ENCODE measurements around the gene L1CAM.

L1CAM gene, protein sequence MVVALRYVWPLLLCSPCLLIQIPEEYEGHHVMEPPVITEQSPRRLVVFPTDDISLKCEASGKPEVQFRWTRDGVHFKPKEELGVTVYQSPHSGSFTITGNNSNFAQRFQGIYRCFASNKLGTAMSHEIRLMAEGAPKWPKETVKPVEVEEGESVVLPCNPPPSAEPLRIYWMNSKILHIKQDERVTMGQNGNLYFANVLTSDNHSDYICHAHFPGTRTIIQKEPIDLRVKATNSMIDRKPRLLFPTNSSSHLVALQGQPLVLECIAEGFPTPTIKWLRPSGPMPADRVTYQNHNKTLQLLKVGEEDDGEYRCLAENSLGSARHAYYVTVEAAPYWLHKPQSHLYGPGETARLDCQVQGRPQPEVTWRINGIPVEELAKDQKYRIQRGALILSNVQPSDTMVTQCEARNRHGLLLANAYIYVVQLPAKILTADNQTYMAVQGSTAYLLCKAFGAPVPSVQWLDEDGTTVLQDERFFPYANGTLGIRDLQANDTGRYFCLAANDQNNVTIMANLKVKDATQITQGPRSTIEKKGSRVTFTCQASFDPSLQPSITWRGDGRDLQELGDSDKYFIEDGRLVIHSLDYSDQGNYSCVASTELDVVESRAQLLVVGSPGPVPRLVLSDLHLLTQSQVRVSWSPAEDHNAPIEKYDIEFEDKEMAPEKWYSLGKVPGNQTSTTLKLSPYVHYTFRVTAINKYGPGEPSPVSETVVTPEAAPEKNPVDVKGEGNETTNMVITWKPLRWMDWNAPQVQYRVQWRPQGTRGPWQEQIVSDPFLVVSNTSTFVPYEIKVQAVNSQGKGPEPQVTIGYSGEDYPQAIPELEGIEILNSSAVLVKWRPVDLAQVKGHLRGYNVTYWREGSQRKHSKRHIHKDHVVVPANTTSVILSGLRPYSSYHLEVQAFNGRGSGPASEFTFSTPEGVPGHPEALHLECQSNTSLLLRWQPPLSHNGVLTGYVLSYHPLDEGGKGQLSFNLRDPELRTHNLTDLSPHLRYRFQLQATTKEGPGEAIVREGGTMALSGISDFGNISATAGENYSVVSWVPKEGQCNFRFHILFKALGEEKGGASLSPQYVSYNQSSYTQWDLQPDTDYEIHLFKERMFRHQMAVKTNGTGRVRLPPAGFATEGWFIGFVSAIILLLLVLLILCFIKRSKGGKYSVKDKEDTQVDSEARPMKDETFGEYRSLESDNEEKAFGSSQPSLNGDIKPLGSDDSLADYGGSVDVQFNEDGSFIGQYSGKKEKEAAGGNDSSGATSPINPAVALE

DNA sequence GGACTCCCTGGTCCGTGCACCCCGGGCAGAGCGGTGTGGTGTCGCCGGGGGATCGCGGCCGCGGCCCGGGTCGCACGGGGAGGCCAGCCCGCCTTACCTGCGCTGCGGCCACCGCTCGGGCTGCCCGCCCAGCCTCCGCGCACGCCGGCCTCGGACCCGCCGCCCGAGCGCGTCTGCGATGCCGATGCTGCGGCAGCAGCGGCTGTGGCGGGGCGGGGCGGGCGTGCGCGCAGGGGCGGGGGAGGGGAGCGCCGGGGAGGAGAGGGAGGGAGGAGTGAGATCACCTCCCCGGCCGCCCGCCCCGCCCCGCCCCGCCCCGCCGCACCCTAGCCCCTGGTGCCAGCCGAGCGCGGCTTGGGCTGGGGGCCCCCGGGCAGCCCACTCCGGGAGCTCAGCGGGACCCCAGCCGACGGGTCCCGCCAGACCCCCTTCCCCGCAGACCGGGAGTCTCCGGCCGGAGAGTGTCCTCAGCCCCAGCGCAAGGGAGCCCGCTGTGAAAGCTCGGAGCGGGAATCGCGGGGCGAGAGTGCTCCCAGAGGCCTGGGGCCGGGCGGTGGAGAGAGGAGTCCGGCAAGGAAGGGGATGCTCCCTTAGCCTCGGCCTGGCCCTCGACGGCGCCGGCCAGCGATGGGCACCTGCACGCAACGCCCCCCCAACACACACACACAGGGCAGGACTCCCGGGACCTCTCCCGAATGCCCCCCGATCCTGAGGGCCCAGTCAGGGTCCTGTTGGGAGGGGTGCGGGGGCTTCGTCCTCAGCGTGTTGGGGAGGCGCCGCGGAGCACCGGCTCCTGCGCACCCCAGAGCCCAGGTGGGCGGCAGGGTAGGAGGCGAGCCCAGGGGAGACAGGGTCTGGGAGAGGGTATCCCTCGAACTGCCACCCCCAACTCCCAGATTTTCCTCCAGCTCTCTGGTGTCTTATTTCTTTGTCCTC, at the start of gene L1CAM:
L1CAM (minus strand) TSS at position 206 of the 936 bp plus-strand sequence. CDS start 10,337 bp downstream, outside the sequence.
- DNase-seq = peak; percentile 69

DNA sequence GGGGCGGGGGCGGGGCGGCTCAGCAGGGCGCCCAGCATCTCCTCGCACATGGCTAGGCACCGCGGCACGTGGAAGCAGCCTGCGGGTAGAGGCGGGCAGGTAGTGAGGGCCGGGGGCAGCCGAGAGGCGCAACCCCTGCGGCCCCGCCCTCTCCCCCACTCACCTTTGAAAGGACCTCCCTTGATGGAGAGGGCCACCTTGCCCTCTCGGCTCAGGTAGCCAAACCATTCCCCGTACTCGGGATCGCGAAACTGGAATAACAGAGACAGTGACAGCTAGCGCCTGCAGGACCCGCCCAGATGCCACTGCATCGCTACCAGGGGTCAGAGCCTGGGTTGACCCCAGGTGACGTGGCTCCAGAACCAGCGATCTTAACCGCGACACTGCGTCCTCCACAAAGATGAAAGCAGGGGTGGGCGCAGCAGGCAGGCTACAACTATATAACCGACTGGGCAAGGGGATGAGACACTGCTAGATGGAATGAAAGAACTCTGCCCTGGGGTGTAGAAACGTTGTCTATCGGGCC, 49.4 kb upstream of the L1CAM start:
- no peak for DNase-seq

DNA sequence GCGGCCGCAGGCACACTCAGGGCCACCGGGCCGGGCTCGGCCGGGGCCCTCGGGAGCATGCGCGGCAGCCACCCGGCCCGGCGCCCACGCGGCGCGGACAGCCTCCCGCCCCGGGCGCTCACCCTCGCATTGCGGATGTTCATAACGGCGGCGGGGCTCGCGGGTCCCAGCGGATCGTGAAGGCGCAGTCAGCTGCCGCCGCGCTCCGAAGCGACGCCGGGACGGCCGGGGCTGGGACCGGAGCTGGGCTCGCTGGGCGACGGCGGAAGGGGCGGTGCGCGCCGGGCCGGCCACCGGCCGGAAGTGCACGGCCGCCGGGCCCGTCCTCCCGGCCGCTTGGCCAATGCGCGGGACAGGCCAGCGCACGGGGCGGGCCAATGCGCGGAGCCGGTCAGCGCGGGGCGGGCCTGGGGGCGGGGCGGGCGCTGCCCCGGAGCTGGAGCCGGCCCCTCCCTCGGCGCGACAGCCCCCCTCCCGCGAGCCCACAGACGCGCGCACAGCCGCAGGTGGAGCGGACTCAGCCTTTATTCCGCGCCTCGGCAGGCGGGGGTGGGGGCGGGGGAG, 48.9 kb upstream of the L1CAM start, which contains the start of gene NAA10:
NAA10 (minus strand) TSS at position 276 of the 564 bp plus-strand sequence; CDS start at position 143, 133 bp downstream.
- DNase-seq = peak; percentile 86

DNA sequence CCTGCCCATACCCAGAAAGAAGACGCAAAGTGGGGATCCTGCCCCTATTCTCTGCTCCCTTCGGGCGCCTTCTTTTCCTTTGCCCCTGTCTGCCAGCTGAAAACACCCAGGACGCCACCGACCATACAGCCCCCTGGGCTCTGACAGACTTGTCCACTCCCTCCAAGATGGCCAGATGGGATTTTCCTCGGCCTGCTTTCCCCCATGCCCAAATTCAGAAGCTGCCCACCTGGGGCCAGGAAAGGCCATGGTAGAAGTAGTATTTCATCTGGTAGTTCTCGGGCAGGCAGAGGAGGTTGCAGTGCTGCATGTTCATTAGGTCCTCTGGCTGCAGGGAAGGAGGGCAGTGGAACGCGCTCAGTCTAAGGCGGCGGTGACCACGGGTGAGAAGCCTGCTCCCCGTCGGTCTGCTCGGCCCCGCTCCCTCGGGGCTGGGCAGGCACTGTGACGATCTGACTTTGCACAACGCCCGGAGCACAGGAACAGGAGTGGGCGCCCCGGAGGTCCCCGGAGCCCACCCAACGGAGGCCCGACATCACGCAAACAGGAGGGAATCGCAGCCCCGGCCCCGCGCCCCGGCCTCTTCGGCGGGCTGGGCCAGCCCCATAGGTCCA, 48.3 kb upstream of the L1CAM start:
- no peak for DNase-seq

DNA sequence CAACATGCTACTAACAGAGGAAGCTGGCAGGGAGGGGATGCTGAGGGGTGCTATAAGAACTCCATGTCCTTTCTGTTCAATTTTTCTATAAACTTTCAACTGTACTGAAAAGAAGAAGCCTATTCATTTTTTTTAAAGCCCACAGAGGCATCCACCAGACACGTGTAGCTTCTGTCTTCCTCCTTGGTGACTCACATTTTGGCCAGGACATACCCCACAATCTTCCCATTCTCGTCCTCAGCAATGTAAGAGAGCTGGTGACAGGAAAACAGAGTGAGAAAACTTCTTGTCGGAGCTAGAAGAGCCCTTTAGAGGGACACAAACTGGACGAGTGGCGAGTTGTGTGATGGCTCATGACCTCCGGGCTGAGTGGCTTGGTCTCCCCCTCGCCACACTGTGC, 47.8 kb upstream of the L1CAM start:
- no peak for DNase-seq

DNA sequence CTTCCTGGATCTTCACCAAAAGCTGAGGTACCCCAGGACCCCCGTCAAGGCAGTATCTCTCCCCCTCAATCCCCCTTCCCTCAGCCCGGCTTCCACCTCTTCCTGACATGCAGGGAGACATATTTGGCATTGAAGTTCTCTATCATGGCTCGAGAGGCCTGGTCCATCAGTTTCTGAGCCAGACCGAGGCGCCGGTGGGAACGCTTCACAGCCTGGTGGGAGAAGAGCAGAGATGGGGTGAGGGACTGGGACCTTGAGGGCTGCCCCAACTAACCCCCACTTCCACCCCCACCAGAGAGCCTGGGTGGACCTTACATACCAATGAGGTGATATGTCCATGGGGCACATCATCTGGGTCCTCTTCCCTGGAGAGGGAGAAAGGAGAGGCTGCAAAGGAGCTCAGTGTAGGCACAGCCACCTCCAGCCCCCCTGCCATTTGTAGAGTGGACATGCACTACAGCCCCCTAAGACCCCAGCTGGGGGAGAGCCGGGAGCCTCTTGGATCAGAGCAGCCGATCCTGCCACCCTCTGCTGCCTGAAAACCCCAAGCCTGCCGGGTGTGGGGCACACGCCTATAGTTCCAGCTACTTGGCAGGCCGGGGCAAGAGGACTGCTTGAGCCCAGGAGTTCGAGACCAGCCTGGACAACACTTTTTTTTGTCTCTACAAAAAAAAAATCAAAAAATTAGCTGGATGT, 46.4 kb upstream of the L1CAM start:
- no peak for DNase-seq

DNA sequence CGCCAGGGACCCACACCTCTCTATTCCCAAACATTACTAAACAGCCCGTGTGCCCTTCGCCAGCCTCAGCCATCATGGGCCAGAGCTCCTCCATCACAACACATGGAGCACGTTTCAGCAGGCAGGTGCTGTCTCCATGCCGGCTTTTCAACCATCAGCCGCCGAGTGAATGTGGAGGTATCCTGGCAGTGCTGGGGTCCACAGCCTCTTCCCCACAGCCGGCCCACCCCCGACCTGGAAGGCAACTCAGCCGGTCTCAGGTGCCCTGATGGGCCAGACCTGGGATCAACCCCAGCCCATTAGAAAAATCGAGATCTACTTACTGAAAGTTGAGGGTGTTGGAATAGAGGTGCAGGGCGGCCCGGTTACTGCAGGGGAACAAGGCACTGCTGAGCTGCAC, 45.8 kb upstream of the L1CAM start:
- DNase-seq = no peak

DNA sequence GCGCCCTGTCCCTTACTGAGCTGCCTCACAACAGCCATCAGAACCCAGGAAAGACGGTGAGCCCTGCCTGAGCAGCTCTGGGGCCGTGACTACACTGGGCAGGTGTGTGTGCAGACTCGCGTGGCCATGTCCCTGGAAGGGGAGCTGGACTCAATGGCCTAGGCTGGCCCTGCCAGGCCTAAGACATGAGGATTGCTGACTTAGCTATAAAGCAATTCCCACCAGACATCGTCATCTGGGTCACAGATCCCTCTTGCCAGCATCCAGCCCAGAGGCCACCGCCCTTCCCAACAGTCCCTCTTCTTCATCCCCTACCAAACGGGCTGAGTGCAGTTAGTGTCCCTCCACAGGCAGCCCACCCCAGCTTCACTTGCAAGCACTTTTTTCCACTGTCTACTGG, 45.2 kb upstream of the L1CAM start:
- no peak for DNase-seq

DNA sequence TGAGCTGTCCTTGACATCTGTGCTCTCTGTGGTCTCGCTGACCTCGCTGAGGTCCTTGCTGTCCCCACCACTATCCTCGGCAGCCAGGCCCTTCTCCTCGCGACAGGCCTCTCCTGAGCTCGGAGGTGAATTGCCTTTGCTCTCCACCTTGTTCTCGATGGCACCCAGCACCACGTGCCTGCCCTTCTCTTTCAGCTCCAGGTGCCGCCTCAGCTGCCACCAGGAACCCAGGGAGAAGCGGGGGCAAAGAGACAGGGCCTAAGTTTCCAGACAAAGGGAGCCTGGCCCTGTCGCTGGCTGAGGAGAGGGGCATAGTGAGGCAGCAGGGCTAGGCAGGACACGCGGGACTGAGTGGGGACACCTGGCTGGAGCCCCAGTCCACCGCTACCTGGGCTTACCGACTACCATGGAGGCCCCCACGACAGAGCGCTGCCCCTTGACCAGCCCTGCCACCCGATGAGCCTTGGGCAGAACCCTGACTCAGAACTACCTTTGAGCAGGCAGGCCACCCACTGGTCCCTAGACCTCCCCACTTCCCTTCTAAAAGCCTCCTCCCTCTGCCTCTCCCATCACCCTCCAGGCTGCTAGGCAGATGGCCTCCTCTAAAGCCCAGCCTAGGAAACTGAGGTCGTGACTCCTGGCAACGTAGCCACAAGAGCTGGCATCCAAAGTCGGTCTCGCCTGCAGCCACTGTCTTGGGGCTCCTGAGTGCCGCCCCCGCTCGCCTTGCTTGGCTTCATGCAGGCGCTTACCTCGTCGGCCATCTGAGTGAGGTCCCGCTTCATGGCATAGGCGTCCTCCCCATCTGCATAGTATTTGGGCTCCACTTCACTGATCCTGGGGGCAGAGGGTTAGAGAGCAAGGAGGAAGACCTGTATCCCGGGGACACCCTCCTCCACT, 44.3 kb upstream of the L1CAM start:
- no peak for DNase-seq

DNA sequence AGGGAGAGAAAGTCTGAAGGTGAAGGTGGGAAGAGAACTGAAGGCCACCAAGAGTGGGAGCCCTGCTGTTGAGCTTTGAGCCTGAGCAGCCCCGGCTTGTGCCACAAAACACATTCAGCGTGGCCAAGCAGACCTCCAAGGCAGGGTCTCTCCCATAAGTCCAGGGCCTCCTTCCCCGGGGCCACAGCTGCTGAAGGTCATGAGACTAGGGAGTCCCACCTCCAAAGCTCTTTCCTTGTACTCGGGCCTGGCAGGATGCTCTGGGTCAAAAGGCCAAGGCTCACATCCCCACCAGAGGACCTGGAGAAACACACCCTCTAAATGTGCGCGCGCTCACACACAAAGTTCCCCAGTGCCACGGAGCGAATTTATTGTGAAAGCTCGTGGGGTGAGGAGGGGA, 43.6 kb upstream of the L1CAM start:
- no peak for DNase-seq

DNA sequence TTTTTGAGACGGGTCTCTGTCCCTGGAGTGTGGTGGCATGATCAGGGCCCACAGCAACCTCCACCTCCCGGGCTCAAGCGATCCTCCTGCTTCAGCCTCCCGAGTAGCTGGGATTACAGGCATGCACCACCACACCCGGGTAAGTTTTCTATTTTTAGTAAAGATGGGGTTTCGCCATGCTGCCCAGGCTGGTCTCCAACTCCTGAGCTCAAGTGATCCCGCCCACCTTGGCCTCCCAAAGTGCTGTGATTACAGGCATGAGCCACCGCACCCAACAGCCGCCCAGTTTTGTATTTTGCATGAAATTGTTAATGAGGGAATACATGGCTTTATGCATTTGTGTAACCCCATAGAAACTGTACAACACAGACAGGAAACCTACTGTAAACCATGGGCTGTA, 42.9 kb upstream of the L1CAM start:
- DNase-seq = no peak

DNA sequence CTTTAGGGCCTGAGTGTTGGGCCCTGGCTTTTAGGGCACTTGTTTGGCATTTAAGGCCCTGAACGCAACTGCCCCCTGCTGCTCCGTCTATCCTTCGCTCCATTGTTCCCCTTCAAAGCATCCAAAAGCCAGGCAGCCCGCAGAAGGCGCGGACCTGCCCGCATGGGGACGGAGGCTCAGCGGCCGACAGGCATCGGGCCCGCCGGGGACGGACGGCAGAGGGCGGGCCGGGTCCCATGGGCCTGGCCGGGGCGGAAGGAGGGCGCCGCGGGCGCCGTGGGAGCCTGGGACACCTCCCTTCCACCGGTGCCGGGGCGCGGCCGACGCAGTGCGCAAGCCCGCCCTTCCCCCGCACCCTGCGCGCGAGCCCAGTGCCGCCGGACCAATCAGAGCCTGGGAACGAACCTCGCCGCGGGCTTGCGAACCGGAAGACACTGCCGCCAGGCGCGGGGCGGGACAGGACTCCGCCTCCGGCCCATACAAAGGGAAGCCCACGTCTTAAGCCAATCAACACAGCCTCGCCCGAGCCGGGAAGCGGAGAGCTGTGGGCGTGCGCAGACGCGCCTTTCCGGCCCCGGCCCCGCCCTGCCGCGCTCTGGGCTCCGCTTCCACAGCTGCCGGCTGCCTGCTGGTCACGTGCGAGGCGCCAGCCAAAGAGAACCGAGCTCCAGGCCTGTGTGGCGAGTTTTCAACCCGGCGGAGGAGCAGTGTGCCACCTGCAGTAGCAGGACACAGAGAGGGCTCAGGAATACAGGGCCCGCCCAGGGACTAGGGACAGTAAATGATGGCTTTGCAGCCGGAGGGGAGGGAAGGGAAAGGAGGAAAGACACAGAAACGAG, 42.2 kb upstream of the L1CAM start:
- DNase-seq = peak; percentile 97

DNA sequence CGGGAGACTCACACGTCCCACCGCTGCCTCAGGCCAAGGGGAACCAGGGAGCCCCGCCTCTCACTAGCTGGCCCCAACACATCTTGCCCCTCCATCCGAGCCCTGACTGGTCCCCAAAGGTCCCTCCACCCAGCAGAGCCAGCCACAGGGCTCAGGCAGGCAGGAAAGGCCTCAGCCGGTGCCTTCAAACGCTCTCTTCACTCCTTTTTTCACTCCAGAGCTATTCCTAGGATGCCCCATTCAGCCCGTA, 41.6 kb upstream of the L1CAM start:
- DNase-seq = no peak

DNA sequence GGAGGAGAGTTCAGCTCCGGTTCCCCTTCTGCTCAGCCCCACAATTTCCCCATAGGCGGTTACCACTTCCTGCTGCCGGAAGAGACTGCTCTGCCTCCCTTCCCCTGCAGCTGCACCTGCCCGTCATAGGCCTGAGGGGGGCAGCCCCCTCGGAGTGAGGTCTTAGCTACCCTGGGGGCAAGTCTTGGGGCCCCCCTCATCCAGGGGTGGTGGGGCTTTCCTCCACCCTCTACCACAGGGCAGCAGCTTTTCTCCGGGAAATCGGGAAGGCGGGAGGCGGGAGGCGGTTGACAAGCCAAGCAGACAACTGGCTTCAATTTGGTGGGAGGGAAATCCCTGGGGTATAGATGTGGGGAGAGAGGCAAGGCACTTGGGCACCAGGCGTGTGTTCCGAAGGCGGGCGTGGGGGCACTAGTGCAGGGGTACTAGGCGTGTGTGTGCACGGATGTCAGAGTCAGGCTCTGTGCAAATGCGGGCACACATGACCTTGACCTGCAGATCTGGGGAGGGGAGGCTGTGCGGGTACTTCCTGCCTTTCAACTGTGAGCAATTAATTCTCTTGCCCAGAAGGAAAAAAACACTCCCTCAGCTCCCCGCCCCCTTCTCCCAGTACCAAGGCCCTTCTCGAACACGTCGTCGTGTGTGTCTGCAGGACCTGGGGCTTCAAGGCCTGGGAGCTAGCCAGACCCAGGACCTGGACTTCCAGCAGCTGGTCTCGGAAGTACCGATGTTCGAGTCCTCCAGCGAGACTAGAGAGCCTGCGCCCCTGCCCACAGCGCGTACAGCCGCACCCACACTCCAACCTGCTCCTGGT, 41.1 kb upstream of the L1CAM start:
- peak; percentile 89 for DNase-seq

DNA sequence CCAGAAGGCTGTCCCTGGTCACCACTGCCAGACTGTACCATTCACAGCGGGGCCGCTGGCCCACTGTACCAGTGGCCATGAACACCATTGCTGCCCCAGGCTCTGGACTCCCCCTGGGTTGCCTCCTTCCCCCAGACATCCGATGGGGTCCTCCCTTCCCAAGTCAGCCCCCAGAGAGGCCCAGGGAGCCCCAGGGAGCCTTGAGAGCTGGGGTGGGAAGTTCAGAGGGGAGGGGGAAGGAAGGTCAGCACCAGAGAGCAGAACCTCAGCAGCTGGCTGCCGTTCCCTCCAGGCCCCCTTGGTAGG, 40.5 kb upstream of the L1CAM start:
- DNase-seq = no peak

DNA sequence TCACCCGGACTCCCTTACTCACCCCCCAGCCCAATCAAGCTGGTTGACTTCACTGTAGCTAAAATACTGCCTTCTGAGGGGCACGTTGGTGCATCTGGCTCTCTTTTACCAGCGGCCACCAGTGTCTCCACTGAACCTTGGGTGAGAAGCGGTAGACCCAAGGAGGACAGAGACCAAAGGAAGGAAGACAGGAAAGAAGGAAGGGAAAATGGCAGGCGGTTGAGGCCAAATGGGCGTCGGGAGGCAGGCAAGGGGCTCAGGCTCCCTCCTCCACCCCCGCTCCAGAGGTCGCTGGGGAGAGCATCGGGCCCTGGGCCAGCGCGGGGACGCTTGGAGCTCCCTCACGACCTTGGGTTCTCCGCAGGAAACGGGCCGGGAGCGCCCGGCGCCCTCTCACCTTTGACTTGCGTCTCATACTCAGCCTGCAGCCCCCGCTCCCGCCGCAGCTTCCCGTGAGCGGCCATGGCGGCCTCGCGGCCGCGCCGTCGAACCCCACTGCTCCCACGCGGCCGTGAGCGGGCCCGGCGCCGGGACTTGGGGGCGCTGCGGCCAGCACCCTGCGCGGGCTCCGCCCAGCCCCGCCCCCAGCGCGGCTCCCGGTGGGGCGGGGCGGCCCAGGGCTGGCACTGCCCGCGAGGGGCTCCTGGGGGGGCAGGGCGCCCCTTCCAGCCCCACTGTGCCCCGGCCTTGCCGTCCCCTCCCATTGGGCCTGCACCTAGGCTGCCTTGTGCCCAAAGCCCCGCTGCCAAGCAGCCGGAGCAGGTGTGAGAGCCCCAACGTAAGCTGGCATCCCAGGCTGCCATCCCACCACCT, 40.0 kb upstream of the L1CAM start, which contains the start of gene ARHGAP4:
ARHGAP4 (minus strand) TSS at position 526 of the 813 bp plus-strand sequence; CDS start at position 464, 62 bp downstream.
- DNase-seq = peak; percentile 78

DNA sequence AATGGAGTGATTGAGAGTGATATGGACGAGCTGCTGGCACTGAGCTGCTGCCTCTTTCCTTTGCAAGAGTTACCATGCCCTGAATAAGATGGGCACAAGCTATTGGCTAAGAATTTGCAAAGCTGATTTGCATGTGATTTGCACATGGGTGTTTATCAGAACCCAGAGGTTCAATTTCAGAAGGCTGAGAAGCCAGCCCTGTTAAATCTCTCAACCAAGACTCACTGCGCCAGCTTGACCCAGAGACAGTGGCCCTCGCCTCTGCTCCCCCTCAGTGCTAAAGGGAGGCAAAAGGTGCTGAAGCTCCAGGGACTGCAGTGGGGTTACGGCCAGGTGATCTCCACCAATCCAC, 39.4 kb upstream of the L1CAM start:
- DNase-seq = no peak

Measured in activated effector memory CD4-positive, alpha-beta T cell treated with anti-CD3 and anti-CD28 coated beads, Interleukin-2, amount 50 U/mL, for 16 hours (primary cell).